DOHH2 (cell line): Measurements from ENCODE around the gene KRT82.
"Not testable (repeated sequence)": the region's sequence is repeated elsewhere in the genome, so short reads cannot be mapped to it uniquely, and the experiment has no call there.

Source experiments
- H3F3A ChIP-seq: fragments of 200-600 bp; sonication (generic), shearing (Covaris generic); 2 replicates; pipeline ENCODE4 v1.6.0; 2016; ENCODE audit warnings: antibody characterized with exemption, mild to moderate bottlenecking; ENCODE audit not compliant: control insufficient read depth, insufficient read depth
- H3K27ac ChIP-seq: fragments of 200-600 bp; sonication (generic); 2 replicates; pipeline ENCODE4 v1.5.1; 2014; ENCODE audit warnings: low read depth, mild to moderate bottlenecking, low read length, moderate library complexity
- H3K27me3 ChIP-seq: fragments of 200-600 bp; sonication (generic); 2 replicates; pipeline ENCODE4 v1.6.1; 2014; ENCODE audit warnings: mild to moderate bottlenecking, low read length, mixed read lengths; ENCODE audit not compliant: control insufficient read depth
- H3K36me3 ChIP-seq: fragments of 200-600 bp; sonication (generic); 2 replicates; pipeline ENCODE4 v1.6.1; 2014; ENCODE audit warnings: mild to moderate bottlenecking, low read length, moderate library complexity, mixed read lengths; ENCODE audit not compliant: control insufficient read depth
- H3K4me1 ChIP-seq: fragments of 200-600 bp; sonication (generic); 2 replicates; pipeline ENCODE4 v1.6.1; 2014; ENCODE audit warnings: mild to moderate bottlenecking, low read length, mixed read lengths; ENCODE audit not compliant: control insufficient read depth
- H3K4me2 ChIP-seq: fragments of 200-600 bp; sonication (generic); 2 replicates; pipeline ENCODE4 v1.6.0; 2014; ENCODE audit warnings: mild to moderate bottlenecking, low read length, moderate library complexity
- H3K4me3 ChIP-seq: fragments of 200-600 bp; sonication (generic); 2 replicates; pipeline ENCODE4 v1.5.1; 2014; ENCODE audit warnings: mild to moderate bottlenecking, low read length, mixed read lengths
- H3K79me2 ChIP-seq: fragments of 200-600 bp; sonication (generic); 2 replicates; pipeline ENCODE4 v1.6.1; 2014; ENCODE audit warnings: mild to moderate bottlenecking, low read length, mixed read lengths; ENCODE audit not compliant: control insufficient read depth
- H3K9me2 ChIP-seq: fragments of 200-600 bp; sonication (generic); replicated peaks from 2 replicates; pipeline ENCODE4 v1.6.1; 2014; ENCODE audit warnings: mild to moderate bottlenecking, low read length, mixed read lengths; ENCODE audit not compliant: control insufficient read depth
- H3K9me3 ChIP-seq: fragments of 200-600 bp; sonication (generic); 2 replicates; pipeline ENCODE4 v1.6.1; 2014; ENCODE audit warnings: antibody characterized with exemption, low read length, mixed read lengths; ENCODE audit not compliant: control insufficient read depth, insufficient read depth
- H4K20me1 ChIP-seq: fragments of 200-600 bp; sonication (generic); 2 replicates; pipeline ENCODE4 v1.6.0; 2014; ENCODE audit warnings: low read depth, mild to moderate bottlenecking, antibody characterized with exemption, low read length, moderate library complexity; ENCODE audit not compliant: control insufficient read depth, insufficient read depth
- EZH2phosphoT487 ChIP-seq: fragments of 200-600 bp; sonication (generic); IDR thresholded peaks from 2 replicates; pipeline ENCODE4 v1.6.1; 2017; ENCODE audit warnings: borderline replicate concordance, mild to moderate bottlenecking, antibody characterized with exemption, low read length, moderate library complexity, mixed read lengths
- TF ChIP-seq, protein P1 (sequence below): fragments of 200-600 bp; sonication (generic); IDR thresholded peaks from one replicate; pipeline ENCODE4 v1.5.1; 2014; ENCODE audit warnings: antibody characterized with exemption, mild to moderate bottlenecking, low read depth, low read length; ENCODE audit not compliant: poor library complexity, severe bottlenecking

The KRT82 gene

GRCh38 chr12:52452101-52452500 is 46.0 kb upstream of the KRT82 start, which contains the start of gene KRT6B:
Gene KRT6B, minus strand, starts transcription at chr12:52452146. Its CDS starts 68 bp downstream, at chr12:52452078.
- no peaks in the 10 kb centered on the region for H3K9me3 ChIP-seq
- H3K9me2 ChIP-seq, result no peaks in the 10 kb centered on the region
- peaks cover 7% of the 10 kb centered on the region for H3K27me3 ChIP-seq
- H3K4me3 ChIP-seq, result no peak within 1 kb of the TSS
- no peaks in the 10 kb centered on the region for H3F3A ChIP-seq
- H3K4me1 ChIP-seq, result no peaks in the 10 kb centered on the region
- no peaks in the 10 kb centered on the region for H4K20me1 ChIP-seq
- H3K79me2 ChIP-seq, result no peaks in the 10 kb centered on the region
- no peaks in the 10 kb centered on the region for H3K36me3 ChIP-seq
- no peak within 1 kb of the TSS for H3K4me2 ChIP-seq
- no peak within 1 kb of the TSS for H3K27ac ChIP-seq
- TF ChIP-seq EZH2phosphoT487, result no peak
- TF ChIP-seq, protein P1, sequence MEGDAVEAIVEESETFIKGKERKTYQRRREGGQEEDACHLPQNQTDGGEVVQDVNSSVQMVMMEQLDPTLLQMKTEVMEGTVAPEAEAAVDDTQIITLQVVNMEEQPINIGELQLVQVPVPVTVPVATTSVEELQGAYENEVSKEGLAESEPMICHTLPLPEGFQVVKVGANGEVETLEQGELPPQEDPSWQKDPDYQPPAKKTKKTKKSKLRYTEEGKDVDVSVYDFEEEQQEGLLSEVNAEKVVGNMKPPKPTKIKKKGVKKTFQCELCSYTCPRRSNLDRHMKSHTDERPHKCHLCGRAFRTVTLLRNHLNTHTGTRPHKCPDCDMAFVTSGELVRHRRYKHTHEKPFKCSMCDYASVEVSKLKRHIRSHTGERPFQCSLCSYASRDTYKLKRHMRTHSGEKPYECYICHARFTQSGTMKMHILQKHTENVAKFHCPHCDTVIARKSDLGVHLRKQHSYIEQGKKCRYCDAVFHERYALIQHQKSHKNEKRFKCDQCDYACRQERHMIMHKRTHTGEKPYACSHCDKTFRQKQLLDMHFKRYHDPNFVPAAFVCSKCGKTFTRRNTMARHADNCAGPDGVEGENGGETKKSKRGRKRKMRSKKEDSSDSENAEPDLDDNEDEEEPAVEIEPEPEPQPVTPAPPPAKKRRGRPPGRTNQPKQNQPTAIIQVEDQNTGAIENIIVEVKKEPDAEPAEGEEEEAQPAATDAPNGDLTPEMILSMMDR, result no peak

- no peaks in the 10 kb centered on the region for H4K20me1 ChIP-seq
- H3K27me3 ChIP-seq, result peaks cover under 1% of the 10 kb centered on the region; the same call in 1 of the 2 replicates
- no peaks in the 10 kb centered on the region for H3K79me2 ChIP-seq
- H3K4me1 ChIP-seq, result no peaks in the 10 kb centered on the region
- H3K27ac ChIP-seq, result no peak overlapping the region
- H3K4me2 ChIP-seq, result no peak overlapping the region
- no peaks in the 10 kb centered on the region for H3K9me2 ChIP-seq
- H3K4me3 ChIP-seq, result no peak overlapping the region
- no peaks in the 10 kb centered on the region for H3F3A ChIP-seq
- no peaks in the 10 kb centered on the region for H3K36me3 ChIP-seq
- H3K9me3 ChIP-seq, result no peaks in the 10 kb centered on the region
- TF ChIP-seq, protein P1, result no peak
- no peak for TF ChIP-seq EZH2phosphoT487
Measured at GRCh38 chr12:52448228-52448627, 42.1 kb upstream of the KRT82 start.

DNA sequence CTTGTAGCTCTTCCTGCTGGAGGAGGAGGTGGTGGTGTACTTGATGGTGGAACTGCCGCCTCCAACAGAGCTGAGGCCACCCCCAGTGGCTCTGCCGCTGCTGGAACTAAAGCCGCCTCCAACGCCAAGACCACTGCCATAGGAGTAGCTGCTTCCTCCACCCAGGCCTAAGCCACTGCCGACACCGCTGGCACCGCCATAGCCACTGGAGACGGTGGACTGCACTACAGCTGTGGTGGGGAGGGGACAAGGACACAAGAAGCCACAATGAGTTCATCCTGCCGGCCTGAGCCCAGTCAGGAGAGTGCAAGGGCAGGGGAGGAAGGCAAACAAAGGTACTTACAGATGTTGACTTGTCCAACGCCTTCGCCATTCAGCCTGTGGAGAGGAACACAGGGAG is 41.1 kb upstream of the KRT82 start:
- not testable (repeated sequence) for H3K9me3 ChIP-seq, H3K27ac ChIP-seq, H4K20me1 ChIP-seq, H3K9me2 ChIP-seq, H3K4me3 ChIP-seq, H3K36me3 ChIP-seq, H3K27me3 ChIP-seq, H3K4me2 ChIP-seq, H3F3A ChIP-seq, H3K4me1 ChIP-seq, H3K79me2 ChIP-seq

GRCh38 chr12:52446367-52447045 is 40.4 kb upstream of the KRT82 start:
- Histone ChIP-seq H3K9me2 (no peaks in the 10 kb centered on the region), H4K20me1 (no peaks in the 10 kb centered on the region), H3K36me3 (no peaks in the 10 kb centered on the region), H3K27me3 (peaks cover 6% of the 10 kb centered on the region; the same call in 1 of the 2 replicates), H3K79me2 (no peaks in the 10 kb centered on the region), H3K4me3 (no peak overlapping the region), H3K4me2 (no peak overlapping the region), H3K9me3 (no peaks in the 10 kb centered on the region), H3F3A (no peaks in the 10 kb centered on the region), H3K4me1 (no peaks in the 10 kb centered on the region), H3K27ac (no peak overlapping the region)
- TF ChIP-seq, protein P1, result no peak
- TF ChIP-seq EZH2phosphoT487, result no peak
